ENCODE data around the gene MCHR1. TPM values are rescaled to one million over a fixed set of nuclear protein-coding genes. Genes with fewer than 3 reads are reported as not detected.
A peak's percentile ranks its signal among the peaks of the same experiment; 100 is the strongest.

The MCHR1 gene
- total and polyA plus RNA-seq, 2 of the 13 experiments (the other 11 are each of a cell fraction or from before 2014, with no cell fraction given), result 0.40 to 0.83 TPM

DNA sequence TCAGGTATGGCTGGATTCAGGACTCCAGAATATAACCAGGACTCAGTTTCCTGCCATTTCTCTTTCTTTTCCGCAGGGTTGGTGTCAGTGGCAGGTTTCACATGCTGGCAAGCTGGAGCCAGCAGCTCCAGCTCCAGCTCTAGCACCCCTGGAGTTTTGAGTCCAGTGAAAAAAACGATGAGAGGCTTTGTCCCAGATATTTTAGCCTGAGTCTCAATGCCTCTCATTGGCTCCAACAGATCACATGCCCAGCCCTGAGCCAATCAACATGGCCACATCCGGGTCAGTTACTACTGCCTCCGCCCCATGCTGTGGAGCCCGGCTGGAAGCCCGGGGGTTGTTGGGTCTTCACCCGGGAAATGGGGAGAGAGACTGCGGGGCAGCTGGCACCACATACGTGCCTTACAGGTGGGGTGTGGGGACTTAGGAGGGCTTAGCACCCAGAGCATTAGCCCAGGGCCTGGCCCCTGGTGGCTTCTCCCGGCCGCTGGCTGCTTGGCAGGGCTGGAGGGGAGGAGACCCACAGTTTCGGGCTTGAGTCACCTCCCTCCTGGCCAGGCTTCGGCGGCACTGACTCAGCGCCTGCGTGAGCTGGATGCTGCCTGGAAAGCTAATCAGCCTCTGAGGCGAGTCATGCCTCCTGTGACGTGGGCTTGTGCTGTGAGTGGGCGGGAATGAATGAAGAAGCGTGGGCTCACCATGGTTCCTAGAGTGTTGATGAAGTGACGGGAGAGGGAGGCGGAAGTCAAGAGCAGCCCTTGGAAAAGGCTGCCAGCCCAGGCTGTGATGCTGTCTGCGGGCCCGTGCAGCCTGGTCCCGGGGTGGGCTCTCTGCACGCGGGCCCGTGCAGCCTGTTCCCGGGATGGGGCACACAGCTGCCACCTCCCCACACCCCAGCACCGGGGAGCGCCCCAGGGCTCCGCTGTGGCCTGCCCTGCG lies 27.5 kb upstream of the MCHR1 start (continued):
- no peak for TF ChIP-seq MIER3 (CRISPR knock-in tag; IDR thresholded peaks at IDR 0.05; ENCODE audit: borderline replicate concordance)
- TF ChIP-seq TEAD3 (CRISPR knock-in tag; optimal IDR thresholded peaks at IDR 0.05; ENCODE audit: borderline replicate concordance), result no peak
- TF ChIP-seq, protein P1, sequence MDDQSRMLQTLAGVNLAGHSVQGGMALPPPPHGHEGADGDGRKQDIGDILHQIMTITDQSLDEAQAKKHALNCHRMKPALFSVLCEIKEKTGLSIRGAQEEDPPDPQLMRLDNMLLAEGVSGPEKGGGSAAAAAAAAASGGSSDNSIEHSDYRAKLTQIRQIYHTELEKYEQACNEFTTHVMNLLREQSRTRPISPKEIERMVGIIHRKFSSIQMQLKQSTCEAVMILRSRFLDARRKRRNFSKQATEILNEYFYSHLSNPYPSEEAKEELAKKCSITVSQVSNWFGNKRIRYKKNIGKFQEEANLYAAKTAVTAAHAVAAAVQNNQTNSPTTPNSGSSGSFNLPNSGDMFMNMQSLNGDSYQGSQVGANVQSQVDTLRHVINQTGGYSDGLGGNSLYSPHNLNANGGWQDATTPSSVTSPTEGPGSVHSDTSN (CRISPR knock-in tag; IDR thresholded peaks at IDR 0.05; ENCODE audit: borderline replicate concordance), result no peak
- TF ChIP-seq ZNF549 (CRISPR knock-in tag; IDR thresholded peaks at IDR 0.05), result no peak
- peak; percentile 61 for TF ChIP-seq HNRNPH1 (optimal IDR thresholded peaks at IDR 0.05; ENCODE audit: low read depth, low read length)
- no peak for TF ChIP-seq ZNF337 (CRISPR knock-in tag; IDR thresholded peaks at IDR 0.05; ENCODE audit: borderline replicate concordance, low read depth)
- TF ChIP-seq ZNF775 (CRISPR knock-in tag; IDR thresholded peaks at IDR 0.05; ENCODE audit: borderline replicate concordance), result no peak
- no peak for TF ChIP-seq ATM (IDR thresholded peaks at IDR 0.05; ENCODE audit: borderline replicate concordance)
- TF ChIP-seq, protein P2, sequence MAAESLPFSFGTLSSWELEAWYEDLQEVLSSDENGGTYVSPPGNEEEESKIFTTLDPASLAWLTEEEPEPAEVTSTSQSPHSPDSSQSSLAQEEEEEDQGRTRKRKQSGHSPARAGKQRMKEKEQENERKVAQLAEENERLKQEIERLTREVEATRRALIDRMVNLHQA (CRISPR knock-in tag; IDR thresholded peaks at IDR 0.05), result no peak
- TF ChIP-seq, protein P3, sequence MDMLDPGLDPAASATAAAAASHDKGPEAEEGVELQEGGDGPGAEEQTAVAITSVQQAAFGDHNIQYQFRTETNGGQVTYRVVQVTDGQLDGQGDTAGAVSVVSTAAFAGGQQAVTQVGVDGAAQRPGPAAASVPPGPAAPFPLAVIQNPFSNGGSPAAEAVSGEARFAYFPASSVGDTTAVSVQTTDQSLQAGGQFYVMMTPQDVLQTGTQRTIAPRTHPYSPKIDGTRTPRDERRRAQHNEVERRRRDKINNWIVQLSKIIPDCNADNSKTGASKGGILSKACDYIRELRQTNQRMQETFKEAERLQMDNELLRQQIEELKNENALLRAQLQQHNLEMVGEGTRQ (IDR thresholded peaks at IDR 0.05; ENCODE audit: low read depth, low read length), result peak; percentile 97
- TF ChIP-seq, protein P3 (CRISPR knock-in tag; IDR thresholded peaks at IDR 0.05; ENCODE audit: borderline replicate concordance), result peak; percentile 99; the same call in 1 of the 2 replicates
- no peak for TF ChIP-seq ZNF235 (CRISPR knock-in tag; IDR thresholded peaks at IDR 0.05; ENCODE audit: borderline replicate concordance)
- no peak for TF ChIP-seq NR1H2 (CRISPR knock-in tag; IDR thresholded peaks at IDR 0.05; ENCODE audit: borderline replicate concordance, low read depth)
- TF ChIP-seq ZNF350 (CRISPR knock-in tag; IDR thresholded peaks at IDR 0.05; ENCODE audit: borderline replicate concordance, low read depth), result peak; percentile 85; the same call in 1 of the 2 replicates
- TF ChIP-seq ELF4 (CRISPR knock-in tag; IDR thresholded peaks at IDR 0.05; ENCODE audit: borderline replicate concordance), result no peak
- no peak for TF ChIP-seq MBD4 (IDR thresholded peaks at IDR 0.05; ENCODE audit: borderline replicate concordance, low read length)
- no peak for TF ChIP-seq ZNF382 (CRISPR knock-in tag; IDR thresholded peaks at IDR 0.05; ENCODE audit: borderline replicate concordance)
- TF ChIP-seq, protein P4, sequence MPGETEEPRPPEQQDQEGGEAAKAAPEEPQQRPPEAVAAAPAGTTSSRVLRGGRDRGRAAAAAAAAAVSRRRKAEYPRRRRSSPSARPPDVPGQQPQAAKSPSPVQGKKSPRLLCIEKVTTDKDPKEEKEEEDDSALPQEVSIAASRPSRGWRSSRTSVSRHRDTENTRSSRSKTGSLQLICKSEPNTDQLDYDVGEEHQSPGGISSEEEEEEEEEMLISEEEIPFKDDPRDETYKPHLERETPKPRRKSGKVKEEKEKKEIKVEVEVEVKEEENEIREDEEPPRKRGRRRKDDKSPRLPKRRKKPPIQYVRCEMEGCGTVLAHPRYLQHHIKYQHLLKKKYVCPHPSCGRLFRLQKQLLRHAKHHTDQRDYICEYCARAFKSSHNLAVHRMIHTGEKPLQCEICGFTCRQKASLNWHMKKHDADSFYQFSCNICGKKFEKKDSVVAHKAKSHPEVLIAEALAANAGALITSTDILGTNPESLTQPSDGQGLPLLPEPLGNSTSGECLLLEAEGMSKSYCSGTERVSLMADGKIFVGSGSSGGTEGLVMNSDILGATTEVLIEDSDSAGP (CRISPR knock-in tag; IDR thresholded peaks at IDR 0.05; ENCODE audit: borderline replicate concordance), result peak; percentile 82; the same call in 1 of the 2 replicates
- peak; percentile 57; the same call in 1 of the 2 replicates for TF ChIP-seq KMT2A (CRISPR knock-in tag; IDR thresholded peaks at IDR 0.05)
- TF ChIP-seq ZNF616 (CRISPR knock-in tag; IDR thresholded peaks at IDR 0.05; ENCODE audit: low read depth), result no peak
- TF ChIP-seq, protein P5, sequence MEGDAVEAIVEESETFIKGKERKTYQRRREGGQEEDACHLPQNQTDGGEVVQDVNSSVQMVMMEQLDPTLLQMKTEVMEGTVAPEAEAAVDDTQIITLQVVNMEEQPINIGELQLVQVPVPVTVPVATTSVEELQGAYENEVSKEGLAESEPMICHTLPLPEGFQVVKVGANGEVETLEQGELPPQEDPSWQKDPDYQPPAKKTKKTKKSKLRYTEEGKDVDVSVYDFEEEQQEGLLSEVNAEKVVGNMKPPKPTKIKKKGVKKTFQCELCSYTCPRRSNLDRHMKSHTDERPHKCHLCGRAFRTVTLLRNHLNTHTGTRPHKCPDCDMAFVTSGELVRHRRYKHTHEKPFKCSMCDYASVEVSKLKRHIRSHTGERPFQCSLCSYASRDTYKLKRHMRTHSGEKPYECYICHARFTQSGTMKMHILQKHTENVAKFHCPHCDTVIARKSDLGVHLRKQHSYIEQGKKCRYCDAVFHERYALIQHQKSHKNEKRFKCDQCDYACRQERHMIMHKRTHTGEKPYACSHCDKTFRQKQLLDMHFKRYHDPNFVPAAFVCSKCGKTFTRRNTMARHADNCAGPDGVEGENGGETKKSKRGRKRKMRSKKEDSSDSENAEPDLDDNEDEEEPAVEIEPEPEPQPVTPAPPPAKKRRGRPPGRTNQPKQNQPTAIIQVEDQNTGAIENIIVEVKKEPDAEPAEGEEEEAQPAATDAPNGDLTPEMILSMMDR (CRISPR knock-in tag; IDR thresholded peaks at IDR 0.05), result no peak

All from HepG2 (cell line).